PC-9 (cell line): ENCODE data around the gene OPN1SW. TPM values are rescaled to one million over a fixed set of nuclear protein-coding genes. Genes with fewer than 3 reads are reported as not detected.

Experiments used
- BruUV-seq: library from RNA; stranded (reverse); fragments of 400-500 nt; replicated peaks from 2 replicates; lab custom pipeline; 2021; lab: Mats Ljungman, UMichigan
- CTCF ChIA-PET: fragments of 300-600 bp; sonication (Branson Sonifier 250); formaldehyde crosslinking; loops from one replicate; lab custom pipeline; 2022; ENCODE audit warnings: antibody characterized with exemption; lab: Charles Lee
- POLR2A ChIA-PET: fragments of 300-600 bp; sonication (Branson Sonifier 250); formaldehyde crosslinking; loops from one replicate; lab custom pipeline; 2022; ENCODE audit warnings: antibody characterized with exemption; ENCODE audit not compliant: unreplicated experiment; lab: Charles Lee
- DNase-seq, 2 experiments: peaks; one replicate each; pipeline versions ENCODE4 v3.0.0 to v3.0.0-alpha.2; 2015 to 2022; ENCODE audit warnings: mixed read lengths in 1 of 2
- H2AFZ ChIP-seq: fragments of 200-600 bp; sonication (generic); 2 replicates; pipeline ENCODE4 v1.8.1; 2017; ENCODE audit warnings: antibody characterized with exemption
- H3F3A ChIP-seq: fragments of 200-600 bp; sonication (generic); 2 replicates; pipeline ENCODE4 v1.8.1; 2017; ENCODE audit warnings: antibody characterized with exemption, mild to moderate bottlenecking, low read depth; ENCODE audit not compliant: insufficient read depth
- H3K27ac ChIP-seq: fragments of 200-600 bp; sonication (generic); 2 replicates; pipeline ENCODE4 v1.6.1; 2016; ENCODE audit warnings: mixed run types
- H3K27me3 ChIP-seq: fragments of 200-600 bp; sonication (generic); 2 replicates; pipeline ENCODE4 v1.6.1; 2016; ENCODE audit warnings: low read depth, mixed run types; ENCODE audit not compliant: insufficient read depth
- H3K36me3 ChIP-seq: fragments of 200-600 bp; sonication (generic); 2 replicates; pipeline ENCODE4 v1.6.1; 2016; ENCODE audit warnings: low read depth, mixed run types
- H3K4me1 ChIP-seq: fragments of 200-600 bp; sonication (generic); replicated peaks from 2 replicates; pipeline ENCODE4 v1.6.1; 2016; ENCODE audit warnings: mixed run types; ENCODE audit not compliant: insufficient read depth
- H3K4me2 ChIP-seq: fragments of 200-600 bp; sonication (generic); 2 replicates; pipeline ENCODE4 v1.6.1; 2017; ENCODE audit warnings: mixed run types
- H3K4me3 ChIP-seq: fragments of 200-600 bp; sonication (generic); 2 replicates; pipeline ENCODE4 v1.6.1; 2016; ENCODE audit warnings: mixed run types
- H3K79me2 ChIP-seq: fragments of 200-600 bp; sonication (generic); 2 replicates; pipeline ENCODE4 v1.6.1; 2017; ENCODE audit warnings: low read depth, mixed run types
- H3K9me2 ChIP-seq: fragments of 200-600 bp; sonication (generic); 2 replicates; pipeline ENCODE4 v1.8.1; 2017; ENCODE audit warnings: mild to moderate bottlenecking; ENCODE audit not compliant: insufficient read depth
- H3K9me3 ChIP-seq: fragments of 200-600 bp; sonication (generic); 2 replicates; pipeline ENCODE4 v1.8.1; 2016; ENCODE audit warnings: low read depth; ENCODE audit not compliant: insufficient read depth
- H4K20me1 ChIP-seq: fragments of 200-600 bp; sonication (generic); 2 replicates; pipeline ENCODE4 v1.8.1; 2017; ENCODE audit not compliant: insufficient read depth
- EZH2 ChIP-seq: fragments of 200-600 bp; sonication (generic); IDR thresholded peaks from 2 replicates; pipeline ENCODE4 v1.8.0; 2017; ENCODE audit warnings: antibody characterized with exemption, low read depth
- intact Hi-C: fragments of 100-400 bp; cut with micrococcal nuclease; formaldehyde crosslinking; loops from one replicate; pipeline ENCODE4 v1.10.0; 2022; ENCODE audit not compliant: unreplicated experiment
- total RNA-seq: library from RNA; stranded (reverse); gene quantifications from 2 replicates; pipeline ENCODE4 v1.2.3, GENCODE V29; 2021
- TF ChIP-seq, protein P1 (sequence below): fragments of 200-600 bp; sonication (generic); conservative IDR thresholded peaks from 2 replicates; pipeline ENCODE4 v1.6.1; 2017; ENCODE audit warnings: mixed run types, antibody characterized with exemption, mild to moderate bottlenecking, moderate library complexity

OPN1SW gene
- total RNA-seq, 1 experiment from 2014 or later = not detected

DNA sequence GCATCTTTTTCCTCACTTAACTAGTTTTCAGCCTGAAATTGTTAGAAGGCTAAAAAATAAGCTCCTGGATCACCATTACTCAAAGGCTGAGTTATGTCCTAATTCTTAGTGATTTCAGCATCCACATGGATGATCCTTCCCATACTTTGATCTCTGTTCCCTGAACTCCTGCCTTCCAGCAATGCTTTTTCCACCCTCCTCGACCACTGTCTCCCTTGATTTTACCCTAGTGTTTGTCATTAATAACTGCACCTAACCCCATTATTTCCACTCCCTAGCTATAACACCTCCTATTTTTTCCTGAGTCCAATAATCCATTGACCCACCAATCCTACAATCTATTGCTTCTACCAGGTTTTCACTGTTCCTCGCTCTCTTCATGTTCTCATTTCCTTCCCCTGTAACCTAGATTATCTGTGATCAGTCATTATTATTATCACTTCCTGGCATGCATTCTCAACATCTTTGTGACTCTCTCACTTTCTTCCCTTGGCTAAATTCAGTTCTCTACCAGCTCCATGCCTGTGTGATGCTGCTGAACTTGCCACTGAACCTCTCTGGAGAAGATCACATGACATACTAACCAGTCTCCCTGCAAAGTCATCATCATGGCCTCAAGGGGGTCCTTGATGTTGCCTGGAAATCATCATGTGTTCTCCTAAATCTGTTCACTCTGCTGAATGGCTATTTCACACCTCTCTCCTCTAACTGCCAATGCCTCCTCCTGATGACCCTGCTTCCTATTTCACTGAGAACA lies 42.9 kb downstream of the OPN1SW start:
- Histone ChIP-seq H3K79me2 (no peaks in the 10 kb centered on the region), H3K4me3 (no peak overlapping the region), H3K36me3 (no peaks in the 10 kb centered on the region), H3K9me3 (no peaks in the 10 kb centered on the region), H3F3A (peaks cover 5% of the 10 kb centered on the region; the same call in 1 of the 2 replicates), H3K4me2 (no peak overlapping the region), H3K4me1 (peaks cover 6% of the 10 kb centered on the region), H2AFZ (no peak overlapping the region), H3K9me2 (no peaks in the 10 kb centered on the region), H3K27me3 (no peaks in the 10 kb centered on the region), H4K20me1 (no peaks in the 10 kb centered on the region), H3K27ac (no peak overlapping the region)
- BruUV-seq = no TSS peak
- POLR2A ChIA-PET = no interaction called here
- TF ChIP-seq, protein P1, sequence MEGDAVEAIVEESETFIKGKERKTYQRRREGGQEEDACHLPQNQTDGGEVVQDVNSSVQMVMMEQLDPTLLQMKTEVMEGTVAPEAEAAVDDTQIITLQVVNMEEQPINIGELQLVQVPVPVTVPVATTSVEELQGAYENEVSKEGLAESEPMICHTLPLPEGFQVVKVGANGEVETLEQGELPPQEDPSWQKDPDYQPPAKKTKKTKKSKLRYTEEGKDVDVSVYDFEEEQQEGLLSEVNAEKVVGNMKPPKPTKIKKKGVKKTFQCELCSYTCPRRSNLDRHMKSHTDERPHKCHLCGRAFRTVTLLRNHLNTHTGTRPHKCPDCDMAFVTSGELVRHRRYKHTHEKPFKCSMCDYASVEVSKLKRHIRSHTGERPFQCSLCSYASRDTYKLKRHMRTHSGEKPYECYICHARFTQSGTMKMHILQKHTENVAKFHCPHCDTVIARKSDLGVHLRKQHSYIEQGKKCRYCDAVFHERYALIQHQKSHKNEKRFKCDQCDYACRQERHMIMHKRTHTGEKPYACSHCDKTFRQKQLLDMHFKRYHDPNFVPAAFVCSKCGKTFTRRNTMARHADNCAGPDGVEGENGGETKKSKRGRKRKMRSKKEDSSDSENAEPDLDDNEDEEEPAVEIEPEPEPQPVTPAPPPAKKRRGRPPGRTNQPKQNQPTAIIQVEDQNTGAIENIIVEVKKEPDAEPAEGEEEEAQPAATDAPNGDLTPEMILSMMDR = no peak
- no peak for TF ChIP-seq EZH2
- no peak for DNase-seq
- CTCF ChIA-PET = no interaction called here
- intact Hi-C loops = no loop called here

DNA sequence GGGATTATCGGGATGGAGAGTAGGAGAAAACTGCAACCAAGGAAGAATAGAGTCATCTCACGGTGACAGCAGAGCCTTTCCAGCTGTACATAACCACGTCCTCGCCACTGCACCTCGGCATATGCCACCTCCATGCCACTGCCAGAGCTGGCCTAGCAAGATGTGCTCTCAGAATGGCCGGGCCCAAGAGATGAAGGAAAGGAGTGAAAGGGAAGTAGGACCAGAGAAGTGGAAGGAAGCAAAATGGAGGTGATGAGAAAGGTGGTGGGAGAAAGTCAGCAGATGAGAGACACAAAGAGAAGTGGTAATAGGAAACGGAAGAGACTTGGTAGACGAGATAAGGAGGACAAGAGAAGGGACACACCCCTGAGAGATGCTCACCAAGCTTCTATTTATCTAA lies 44.4 kb downstream of the OPN1SW start:
- H3K27me3 ChIP-seq = no peaks in the 10 kb centered on the region
- ChIA-PET POLR2A (interaction anchor here (0.7 kb wide), 1 partner anchor 17 kb away, joined by 6 read pairs; no protein-coding TSS in a partner anchor), CTCF (no interaction called here)
- no peak overlapping the region for H3K4me2 ChIP-seq
- no peak overlapping the region for H3K4me3 ChIP-seq
- no peaks in the 10 kb centered on the region for H3F3A ChIP-seq
- BruUV-seq = no TSS peak
- H3K4me1 ChIP-seq = peaks cover 8% of the 10 kb centered on the region; the same call in 1 of the 2 replicates
- no peak for DNase-seq
- TF ChIP-seq EZH2 = no peak
- no peaks in the 10 kb centered on the region for H3K36me3 ChIP-seq
- intact Hi-C loops = no loop called here
- H3K9me2 ChIP-seq = no peaks in the 10 kb centered on the region
- H3K27ac ChIP-seq = no peak overlapping the region
- H3K79me2 ChIP-seq = no peaks in the 10 kb centered on the region
- no peak overlapping the region for H2AFZ ChIP-seq
- no peaks in the 10 kb centered on the region for H4K20me1 ChIP-seq
- no peaks in the 10 kb centered on the region for H3K9me3 ChIP-seq

DNA sequence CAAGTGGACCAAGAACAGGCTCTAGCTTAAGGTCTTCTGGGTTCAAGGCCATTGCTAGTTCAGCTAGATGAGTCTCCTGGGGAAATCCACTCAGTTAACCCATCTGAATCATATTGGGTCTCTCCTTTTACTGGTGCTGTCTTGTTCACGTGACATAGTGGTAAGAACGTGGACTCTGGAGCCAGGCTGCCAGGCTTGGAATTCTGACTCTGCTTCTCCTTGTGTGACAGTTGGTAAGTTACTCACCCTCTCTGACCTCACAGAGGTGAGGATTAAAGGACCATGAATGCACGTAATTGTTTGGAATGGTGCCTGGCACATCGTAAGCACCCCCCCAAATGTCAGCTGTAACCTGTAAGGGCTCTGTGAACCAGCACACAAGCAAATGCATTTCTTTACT lies 46.1 kb downstream of the OPN1SW start:
- no peaks in the 10 kb centered on the region for H3K36me3 ChIP-seq
- H3K9me2 ChIP-seq = no peaks in the 10 kb centered on the region
- H4K20me1 ChIP-seq = no peaks in the 10 kb centered on the region
- no TSS peak for BruUV-seq
- H3K27ac ChIP-seq = no peak overlapping the region
- intact Hi-C loops = no loop called here
- no peak overlapping the region for H2AFZ ChIP-seq
- no peaks in the 10 kb centered on the region for H3K79me2 ChIP-seq
- H3F3A ChIP-seq = no peaks in the 10 kb centered on the region
- H3K27me3 ChIP-seq = no peaks in the 10 kb centered on the region
- ChIA-PET POLR2A (no interaction called here), CTCF (no interaction called here)
- TF ChIP-seq, protein P1 = no peak
- no peak for TF ChIP-seq EZH2
- no peak overlapping the region for H3K4me2 ChIP-seq
- peaks cover 8% of the 10 kb centered on the region; the same call in 1 of the 2 replicates for H3K4me1 ChIP-seq
- H3K9me3 ChIP-seq = no peaks in the 10 kb centered on the region
- DNase-seq = no peak
- no peak overlapping the region for H3K4me3 ChIP-seq
